ENCODE results near the gene ARHGAP40. TPM values are rescaled to one million over a fixed set of nuclear protein-coding genes. Genes with fewer than 3 reads are reported as not detected.
A peak's percentile ranks its signal among the peaks of the same experiment; 100 is the strongest.

The ARHGAP40 gene
- total and polyA plus RNA-seq, 2 of the 13 experiments (the other 11 are each of a cell fraction or from before 2014, with no cell fraction given), result 0.75 to 2.1 TPM

DNA sequence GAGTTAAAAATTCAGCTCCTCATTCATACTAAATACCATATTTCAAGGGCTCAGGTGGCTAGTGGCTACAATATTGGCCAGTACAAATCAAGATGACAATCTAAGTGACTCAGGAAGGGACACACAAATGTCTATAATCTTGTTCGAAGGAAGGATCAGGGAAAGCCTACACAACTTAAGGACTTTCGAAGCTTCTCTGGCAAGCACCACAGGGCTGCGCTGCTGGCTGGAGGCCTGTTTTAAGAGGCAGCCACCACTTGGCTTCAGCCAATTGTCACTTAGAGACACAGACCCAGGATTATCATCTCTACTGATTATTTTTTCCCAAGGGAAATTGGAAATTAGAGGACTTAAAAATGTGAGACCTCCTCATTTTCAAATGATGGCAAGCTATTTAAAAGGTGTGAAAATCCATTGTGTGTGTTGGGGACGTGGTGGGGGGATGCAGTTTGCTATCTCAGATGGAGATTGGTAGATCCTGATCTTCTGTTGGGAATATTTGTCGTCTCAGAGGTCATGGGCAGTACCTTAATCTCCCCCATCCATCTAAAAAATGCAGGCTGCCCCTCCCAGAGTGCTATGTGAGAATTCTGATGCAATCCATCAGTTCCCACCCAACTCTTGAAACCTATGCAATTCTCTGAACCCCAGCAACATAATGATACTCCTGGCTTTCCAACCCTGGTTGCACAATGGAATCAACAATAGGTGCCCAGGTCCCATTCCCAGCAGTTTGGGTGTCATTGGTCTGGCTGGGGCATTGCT is 11.3 kb downstream of the ARHGAP40 start:
- FAIRE-seq (no peak), ATAC-seq (no peak), DNase-seq (ENCODE audit: low spot score) (no peak)
- Histone ChIP-seq H3K9me3 (ENCODE audit: low read length) (no peaks in the 10 kb centered on the region), H3K36me3 (replicated peaks in 1 of 2; ENCODE audit: control insufficient read depth in 1 of 2, insufficient read depth in 2 of 2, low read length in 2 of 2) (no peaks in the 10 kb centered on the region), H4K20me1 (ENCODE audit: insufficient read depth, low read length) (no peaks in the 10 kb centered on the region), H3K79me2 (ENCODE audit: insufficient read depth, low read length) (no peaks in the 10 kb centered on the region), H3K4me1 (ENCODE audit: insufficient read depth, low read length) (peaks cover 10% of the 10 kb centered on the region), H3K4me2 (ENCODE audit: low read depth, low read length) (no peak overlapping the region), H3K27ac (ENCODE audit: extremely low read length, insufficient read depth, low read length) (no peak overlapping the region), H3K4me3 (replicated peaks in 1 of 3; ENCODE audit: insufficient read depth in 1 of 3, low read depth in 2 of 3, low read length in 3 of 3) (no peak overlapping the region), H3K27me3 (ENCODE audit: control insufficient read depth in 1 of 2, insufficient read depth in 2 of 2, low read length in 2 of 2) (peaks cover 0 to 21% of the 10 kb centered on the region in 2 experiments; a peak in 3 of 5 replicates), H3K9ac (ENCODE audit: insufficient read depth, low read depth, low read length) (no peak overlapping the region), H2AFZ (ENCODE audit: low read length) (no peak overlapping the region)
- in situ Hi-C loops (cut with HindIII; ENCODE audit: extremely low pct_ligation_motif_present, low pct_unique_long_range_greater_than_20kb) (no loop called here), intact Hi-C loops (cut with micrococcal nuclease; ENCODE audit: unreplicated experiment) (no loop called here)
- BruUV-seq (replicated peaks), result no TSS peak
- POLR2A ChIA-PET, result no interaction called here
- no peak for TF ChIP-seq ZNF33A (CRISPR knock-in tag; IDR thresholded peaks at IDR 0.05; ENCODE audit: borderline replicate concordance)
- TF ChIP-seq CEBPB (IDR thresholded peaks at IDR 0.05; ENCODE audit: borderline replicate concordance, low read depth, low read length), result peak; percentile 2; the same call in 1 of the 2 replicates
- TF ChIP-seq ZMYM2 (CRISPR knock-in tag; IDR thresholded peaks at IDR 0.05), result no peak
- no peak for TF ChIP-seq ZNF883 (CRISPR knock-in tag; IDR thresholded peaks at IDR 0.05; ENCODE audit: not compliant biosample characterization)
- CTCF ChIA-PET (ENCODE audit: low intra/inter-chr PET ratio, low total read pairs), result no interaction called here
- 57% methylated on average over 5 of the region's 5 CpGs for WGBS (ENCODE audit: low lambda C conversion rate)

DNA sequence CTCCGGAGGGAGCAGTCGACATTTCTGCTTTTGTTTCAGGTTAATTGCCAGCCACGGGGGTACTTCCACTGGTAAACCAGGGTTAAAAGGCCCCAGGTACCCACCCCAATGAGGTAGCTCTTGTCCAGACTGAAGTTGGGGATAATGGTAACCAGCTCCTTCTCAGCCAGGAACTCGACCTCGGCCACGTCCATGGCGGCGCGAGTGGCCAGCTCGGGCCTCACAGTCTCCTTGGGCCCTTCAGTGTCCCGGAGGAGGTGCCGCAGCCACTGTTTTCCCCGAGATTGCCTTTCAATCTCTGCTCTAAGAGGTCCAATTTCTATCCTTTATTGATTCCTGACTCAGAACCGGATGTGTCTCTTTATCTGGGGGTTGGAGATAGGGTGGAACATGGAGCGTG is 13.7 kb downstream of the ARHGAP40 start:
- Histone ChIP-seq H4K20me1 (ENCODE audit: insufficient read depth, low read length) (no peaks in the 10 kb centered on the region), H3K27me3 (ENCODE audit: control insufficient read depth in 1 of 2, insufficient read depth in 2 of 2, low read length in 2 of 2) (peaks cover 0 to 34% of the 10 kb centered on the region in 2 experiments; a peak in 4 of 5 replicates), H3K4me1 (ENCODE audit: insufficient read depth, low read length) (peaks cover 10% of the 10 kb centered on the region), H3K79me2 (ENCODE audit: insufficient read depth, low read length) (no peaks in the 10 kb centered on the region), H3K9me3 (ENCODE audit: low read length) (no peaks in the 10 kb centered on the region), H3K9ac (ENCODE audit: insufficient read depth, low read depth, low read length) (no peak overlapping the region), H2AFZ (ENCODE audit: low read length) (no peak overlapping the region), H3K4me3 (replicated peaks in 1 of 3; ENCODE audit: insufficient read depth in 1 of 3, low read depth in 2 of 3, low read length in 3 of 3) (no peak overlapping the region), H3K4me2 (ENCODE audit: low read depth, low read length) (no peak overlapping the region), H3K27ac (ENCODE audit: extremely low read length, insufficient read depth, low read length) (no peak overlapping the region), H3K36me3 (replicated peaks in 1 of 2; ENCODE audit: control insufficient read depth in 1 of 2, insufficient read depth in 2 of 2, low read length in 2 of 2) (no peaks in the 10 kb centered on the region)
- DNase-seq (ENCODE audit: low spot score), result no peak
- in situ Hi-C loops (cut with HindIII; ENCODE audit: extremely low pct_ligation_motif_present, low pct_unique_long_range_greater_than_20kb) (no loop called here), intact Hi-C loops (cut with micrococcal nuclease; ENCODE audit: unreplicated experiment) (no loop called here)
- no TSS peak for BruUV-seq (replicated peaks)
- ATAC-seq, result no peak
- FAIRE-seq, result no peak
- POLR2A ChIA-PET, result interaction anchor here (1.1 kb wide), 1 partner anchor 11 kb away, joined by 5 read pairs; no protein-coding TSS in a partner anchor
- WGBS (ENCODE audit: low lambda C conversion rate), result 70% methylated on average over 15 of the region's 15 CpGs
- CTCF ChIA-PET (ENCODE audit: low intra/inter-chr PET ratio, low total read pairs), result no interaction called here
- TF ChIP-seq, protein P1, sequence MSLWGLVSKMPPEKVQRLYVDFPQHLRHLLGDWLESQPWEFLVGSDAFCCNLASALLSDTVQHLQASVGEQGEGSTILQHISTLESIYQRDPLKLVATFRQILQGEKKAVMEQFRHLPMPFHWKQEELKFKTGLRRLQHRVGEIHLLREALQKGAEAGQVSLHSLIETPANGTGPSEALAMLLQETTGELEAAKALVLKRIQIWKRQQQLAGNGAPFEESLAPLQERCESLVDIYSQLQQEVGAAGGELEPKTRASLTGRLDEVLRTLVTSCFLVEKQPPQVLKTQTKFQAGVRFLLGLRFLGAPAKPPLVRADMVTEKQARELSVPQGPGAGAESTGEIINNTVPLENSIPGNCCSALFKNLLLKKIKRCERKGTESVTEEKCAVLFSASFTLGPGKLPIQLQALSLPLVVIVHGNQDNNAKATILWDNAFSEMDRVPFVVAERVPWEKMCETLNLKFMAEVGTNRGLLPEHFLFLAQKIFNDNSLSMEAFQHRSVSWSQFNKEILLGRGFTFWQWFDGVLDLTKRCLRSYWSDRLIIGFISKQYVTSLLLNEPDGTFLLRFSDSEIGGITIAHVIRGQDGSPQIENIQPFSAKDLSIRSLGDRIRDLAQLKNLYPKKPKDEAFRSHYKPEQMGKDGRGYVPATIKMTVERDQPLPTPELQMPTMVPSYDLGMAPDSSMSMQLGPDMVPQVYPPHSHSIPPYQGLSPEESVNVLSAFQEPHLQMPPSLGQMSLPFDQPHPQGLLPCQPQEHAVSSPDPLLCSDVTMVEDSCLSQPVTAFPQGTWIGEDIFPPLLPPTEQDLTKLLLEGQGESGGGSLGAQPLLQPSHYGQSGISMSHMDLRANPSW (CRISPR knock-in tag; IDR thresholded peaks at IDR 0.05; ENCODE audit: borderline replicate concordance), result no peak
- TF ChIP-seq SMYD3 (CRISPR knock-in tag; IDR thresholded peaks at IDR 0.05) (no peak), SSRP1 (CRISPR knock-in tag; IDR thresholded peaks at IDR 0.05) (no peak), ELF4 (CRISPR knock-in tag; IDR thresholded peaks at IDR 0.05; ENCODE audit: borderline replicate concordance) (no peak)
- TF ChIP-seq, protein P2, sequence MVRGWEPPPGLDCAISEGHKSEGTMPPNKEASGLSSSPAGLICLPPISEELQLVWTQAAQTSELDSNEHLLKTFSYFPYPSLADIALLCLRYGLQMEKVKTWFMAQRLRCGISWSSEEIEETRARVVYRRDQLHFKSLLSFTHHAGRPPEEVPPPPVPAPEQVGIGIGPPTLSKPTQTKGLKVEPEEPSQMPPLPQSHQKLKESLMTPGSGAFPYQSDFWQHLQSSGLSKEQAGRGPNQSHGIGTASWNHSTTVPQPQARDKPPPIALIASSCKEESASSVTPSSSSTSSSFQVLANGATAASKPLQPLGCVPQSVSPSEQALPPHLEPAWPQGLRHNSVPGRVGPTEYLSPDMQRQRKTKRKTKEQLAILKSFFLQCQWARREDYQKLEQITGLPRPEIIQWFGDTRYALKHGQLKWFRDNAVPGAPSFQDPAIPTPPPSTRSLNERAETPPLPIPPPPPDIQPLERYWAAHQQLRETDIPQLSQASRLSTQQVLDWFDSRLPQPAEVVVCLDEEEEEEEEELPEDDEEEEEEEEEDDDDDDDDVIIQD (CRISPR knock-in tag; IDR thresholded peaks at IDR 0.05; ENCODE audit: low read depth), result no peak
